ENCODE measurements around the gene TMTC1. TPM values are rescaled to one million over a fixed set of nuclear protein-coding genes. Genes with fewer than 3 reads are reported as not detected.
"Not testable (repeated sequence)": the region's sequence is repeated elsewhere in the genome, so short reads cannot be mapped to it uniquely, and the experiment has no call there.

The TMTC1 gene
- total RNA-seq, result 3.8 TPM

GRCh38 chr12:29783773-29784666 lies at the start of gene TMTC1:
Gene TMTC1, minus strand, starts transcription at chr12:29783942. Its CDS starts 191 bp downstream, at chr12:29783751.
- H3K4me1 ChIP-seq (ENCODE audit: insufficient read depth, low read length), result peaks cover 12% of the 10 kb centered on the region
- peaks cover 50% of the 10 kb centered on the region for H3K27me3 ChIP-seq (ENCODE audit: insufficient read depth, low read length)
- peak within 1 kb of the TSS; percentile 34 for H3K4me3 ChIP-seq (ENCODE audit: low read length)
- no peaks in the 10 kb centered on the region for H3K9me3 ChIP-seq (ENCODE audit: low read depth, low read length)

- Histone ChIP-seq H3K27me3 (ENCODE audit: insufficient read depth, low read length) (no peaks in the 10 kb centered on the region), H3K9me3 (ENCODE audit: low read depth, low read length) (no peaks in the 10 kb centered on the region), H3K4me3 (ENCODE audit: low read length) (no peak overlapping the region), H3K4me1 (ENCODE audit: insufficient read depth, low read length) (no peaks in the 10 kb centered on the region)
Observed at GRCh38 chr12:29831173-29831572, 47.4 kb upstream of the TMTC1 start.

- H3K9me3 ChIP-seq (ENCODE audit: low read depth, low read length), result no peaks in the 10 kb centered on the region
- H3K4me3 ChIP-seq (ENCODE audit: low read length), result no peak overlapping the region
- no peaks in the 10 kb centered on the region for H3K27me3 ChIP-seq (ENCODE audit: insufficient read depth, low read length)
- no peaks in the 10 kb centered on the region for H3K4me1 ChIP-seq (ENCODE audit: insufficient read depth, low read length)
Observed at GRCh38 chr12:29830391-29830790, 46.6 kb upstream of the TMTC1 start.

GRCh38 chr12:29818916-29819623 lies 35.3 kb upstream of the TMTC1 start:
- Histone ChIP-seq H3K4me1 (ENCODE audit: insufficient read depth, low read length) (no peaks in the 10 kb centered on the region), H3K4me3 (ENCODE audit: low read length) (no peak overlapping the region), H3K27me3 (ENCODE audit: insufficient read depth, low read length) (no peaks in the 10 kb centered on the region), H3K9me3 (ENCODE audit: low read depth, low read length) (no peaks in the 10 kb centered on the region)

- no peak overlapping the region for H3K4me3 ChIP-seq (ENCODE audit: low read length)
- H3K4me1 ChIP-seq (ENCODE audit: insufficient read depth, low read length), result no peaks in the 10 kb centered on the region
- H3K9me3 ChIP-seq (ENCODE audit: low read depth, low read length), result no peaks in the 10 kb centered on the region
- H3K27me3 ChIP-seq (ENCODE audit: insufficient read depth, low read length), result no peaks in the 10 kb centered on the region
Observed at GRCh38 chr12:29816874-29817725, 33.4 kb upstream of the TMTC1 start.

GRCh38 chr12:29809616-29810361 lies 26.0 kb upstream of the TMTC1 start:
- H3K4me1 ChIP-seq (ENCODE audit: insufficient read depth, low read length); H3K27me3 ChIP-seq (ENCODE audit: insufficient read depth, low read length); H3K9me3 ChIP-seq (ENCODE audit: low read depth, low read length); H3K4me3 ChIP-seq (ENCODE audit: low read length): not testable (repeated sequence)

GRCh38 chr12:29807129-29807528 lies 23.4 kb upstream of the TMTC1 start:
- Histone ChIP-seq H3K27me3 (ENCODE audit: insufficient read depth, low read length) (no peaks in the 10 kb centered on the region), H3K9me3 (ENCODE audit: low read depth, low read length) (no peaks in the 10 kb centered on the region), H3K4me1 (ENCODE audit: insufficient read depth, low read length) (no peaks in the 10 kb centered on the region), H3K4me3 (ENCODE audit: low read length) (no peak overlapping the region)

GRCh38 chr12:29804019-29804418 lies 20.3 kb upstream of the TMTC1 start:
- no peaks in the 10 kb centered on the region for H3K27me3 ChIP-seq (ENCODE audit: insufficient read depth, low read length)
- no peak overlapping the region for H3K4me3 ChIP-seq (ENCODE audit: low read length)
- no peaks in the 10 kb centered on the region for H3K9me3 ChIP-seq (ENCODE audit: low read depth, low read length)
- H3K4me1 ChIP-seq (ENCODE audit: insufficient read depth, low read length), result no peaks in the 10 kb centered on the region

GRCh38 chr12:29799591-29799990 lies 15.8 kb upstream of the TMTC1 start:
- Histone ChIP-seq H3K4me1 (ENCODE audit: insufficient read depth, low read length) (no peaks in the 10 kb centered on the region), H3K27me3 (ENCODE audit: insufficient read depth, low read length) (peaks cover 5% of the 10 kb centered on the region), H3K9me3 (ENCODE audit: low read depth, low read length) (no peaks in the 10 kb centered on the region), H3K4me3 (ENCODE audit: low read length) (no peak overlapping the region)

GRCh38 chr12:29797565-29798355 lies 14.0 kb upstream of the TMTC1 start:
- Histone ChIP-seq H3K4me3 (ENCODE audit: low read length) (no peak overlapping the region), H3K4me1 (ENCODE audit: insufficient read depth, low read length) (no peaks in the 10 kb centered on the region), H3K9me3 (ENCODE audit: low read depth, low read length) (peaks cover 13% of the 10 kb centered on the region), H3K27me3 (ENCODE audit: insufficient read depth, low read length) (peaks cover 5% of the 10 kb centered on the region)

- Histone ChIP-seq H3K4me1 (ENCODE audit: insufficient read depth, low read length) (no peaks in the 10 kb centered on the region), H3K4me3 (ENCODE audit: low read length) (no peak overlapping the region), H3K9me3 (ENCODE audit: low read depth, low read length) (peaks cover 16% of the 10 kb centered on the region), H3K27me3 (ENCODE audit: insufficient read depth, low read length) (peaks cover 5% of the 10 kb centered on the region)
Observed at GRCh38 chr12:29796823-29797263, 13.1 kb upstream of the TMTC1 start.

GRCh38 chr12:29795715-29796114 lies 12.0 kb upstream of the TMTC1 start:
- Histone ChIP-seq H3K27me3 (ENCODE audit: insufficient read depth, low read length) (peaks cover 5% of the 10 kb centered on the region), H3K4me3 (ENCODE audit: low read length) (no peak overlapping the region), H3K4me1 (ENCODE audit: insufficient read depth, low read length) (no peaks in the 10 kb centered on the region), H3K9me3 (ENCODE audit: low read depth, low read length) (peaks cover 26% of the 10 kb centered on the region)

- peaks cover 5% of the 10 kb centered on the region for H3K27me3 ChIP-seq (ENCODE audit: insufficient read depth, low read length)
- H3K4me1 ChIP-seq (ENCODE audit: insufficient read depth, low read length), result no peaks in the 10 kb centered on the region
- H3K9me3 ChIP-seq (ENCODE audit: low read depth, low read length), result peaks cover 26% of the 10 kb centered on the region
- no peak overlapping the region for H3K4me3 ChIP-seq (ENCODE audit: low read length)
Observed at GRCh38 chr12:29794862-29795261, 11.1 kb upstream of the TMTC1 start.

GRCh38 chr12:29792853-29793252 lies 9.1 kb upstream of the TMTC1 start:
- Histone ChIP-seq H3K9me3 (ENCODE audit: low read depth, low read length) (peaks cover 26% of the 10 kb centered on the region), H3K27me3 (ENCODE audit: insufficient read depth, low read length) (no peaks in the 10 kb centered on the region), H3K4me3 (ENCODE audit: low read length) (no peak overlapping the region), H3K4me1 (ENCODE audit: insufficient read depth, low read length) (no peaks in the 10 kb centered on the region)

All from mononuclear cell (primary cell).